Cardiac fibroblast (primary cell): ENCODE data around the gene SRM.
"Not testable (repeated sequence)": the region's sequence is repeated elsewhere in the genome, so short reads cannot be mapped to it uniquely, and the experiment has no call there.

Source experiments
- DNase-seq, 2 donors: peaks; one replicate each; pipeline versions ENCODE4 v3.0.0 to v3.0.0-alpha.2; 2010; ENCODE audit warnings: low read depth in 2 of 2
- H3K4me3 ChIP-seq, 2 donors: replicated peaks in 1 of 2; 1 replicate in 1 of 2; 2 replicates in 1 of 2; pipeline ENCODE4 v1.5.1; 2011; ENCODE audit warnings: low read depth in 2 of 2, low read length in 2 of 2, mild to moderate bottlenecking in 2 of 2, moderate library complexity in 1 of 2
- TF ChIP-seq, protein P1 (sequence below): IDR thresholded peaks from one replicate; pipeline ENCODE4 v1.5.1; 2011; ENCODE audit warnings: low read depth, mild to moderate bottlenecking, low read length, inconsistent platforms

SRM gene

DNA sequence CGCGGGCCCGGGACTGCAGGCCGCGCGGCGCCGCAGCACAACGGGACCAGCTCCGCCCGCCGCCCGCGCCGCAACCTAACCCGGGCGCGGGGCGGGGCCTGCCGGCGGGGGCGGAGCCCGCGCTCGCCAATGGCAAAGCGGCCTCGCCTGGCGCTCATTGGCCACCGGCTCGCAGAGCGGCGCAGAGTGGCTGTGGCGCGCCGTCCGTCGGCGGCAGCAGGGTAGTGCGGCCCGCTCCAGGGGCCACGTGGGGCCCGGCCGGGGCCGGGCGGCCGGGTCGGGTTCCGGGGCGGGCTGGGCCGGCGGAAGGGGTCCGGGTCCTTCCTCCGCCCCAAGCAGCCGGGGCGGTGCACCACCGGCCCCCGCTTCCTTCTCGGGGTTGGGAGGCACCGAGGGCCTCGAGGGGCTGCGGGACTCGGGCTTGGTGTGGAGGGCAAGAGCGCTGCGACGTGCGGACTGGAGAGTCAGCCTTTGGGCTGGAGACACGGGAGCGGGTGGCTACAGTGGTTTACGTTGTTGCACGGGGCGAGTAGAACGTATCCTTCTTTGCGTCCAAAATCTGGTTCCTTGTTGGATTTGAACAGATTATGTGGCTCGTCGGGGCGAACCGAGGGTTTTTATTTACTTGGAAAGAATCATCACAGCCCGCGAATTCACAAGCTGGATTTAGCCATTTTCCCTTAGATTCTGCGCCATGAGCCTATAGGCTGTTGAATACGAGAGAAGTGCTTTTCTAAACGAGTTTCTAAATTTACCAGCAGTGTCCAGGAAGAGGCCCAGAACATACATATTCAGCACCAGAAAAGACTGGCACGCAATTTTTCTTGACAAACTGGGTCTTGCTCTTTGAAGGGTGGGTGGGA lies at the start of gene SRM:
SRM (minus strand) TSS at position 51 of the 863 bp plus-strand sequence. CDS start 75 bp downstream, outside the sequence.
- H3K4me3 ChIP-seq: peak within 1 kb of the TSS; percentile 89 to 91
- peak; percentile 80 to 92 for DNase-seq
- TF ChIP-seq, protein P1, sequence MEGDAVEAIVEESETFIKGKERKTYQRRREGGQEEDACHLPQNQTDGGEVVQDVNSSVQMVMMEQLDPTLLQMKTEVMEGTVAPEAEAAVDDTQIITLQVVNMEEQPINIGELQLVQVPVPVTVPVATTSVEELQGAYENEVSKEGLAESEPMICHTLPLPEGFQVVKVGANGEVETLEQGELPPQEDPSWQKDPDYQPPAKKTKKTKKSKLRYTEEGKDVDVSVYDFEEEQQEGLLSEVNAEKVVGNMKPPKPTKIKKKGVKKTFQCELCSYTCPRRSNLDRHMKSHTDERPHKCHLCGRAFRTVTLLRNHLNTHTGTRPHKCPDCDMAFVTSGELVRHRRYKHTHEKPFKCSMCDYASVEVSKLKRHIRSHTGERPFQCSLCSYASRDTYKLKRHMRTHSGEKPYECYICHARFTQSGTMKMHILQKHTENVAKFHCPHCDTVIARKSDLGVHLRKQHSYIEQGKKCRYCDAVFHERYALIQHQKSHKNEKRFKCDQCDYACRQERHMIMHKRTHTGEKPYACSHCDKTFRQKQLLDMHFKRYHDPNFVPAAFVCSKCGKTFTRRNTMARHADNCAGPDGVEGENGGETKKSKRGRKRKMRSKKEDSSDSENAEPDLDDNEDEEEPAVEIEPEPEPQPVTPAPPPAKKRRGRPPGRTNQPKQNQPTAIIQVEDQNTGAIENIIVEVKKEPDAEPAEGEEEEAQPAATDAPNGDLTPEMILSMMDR: peak; percentile 2

DNA sequence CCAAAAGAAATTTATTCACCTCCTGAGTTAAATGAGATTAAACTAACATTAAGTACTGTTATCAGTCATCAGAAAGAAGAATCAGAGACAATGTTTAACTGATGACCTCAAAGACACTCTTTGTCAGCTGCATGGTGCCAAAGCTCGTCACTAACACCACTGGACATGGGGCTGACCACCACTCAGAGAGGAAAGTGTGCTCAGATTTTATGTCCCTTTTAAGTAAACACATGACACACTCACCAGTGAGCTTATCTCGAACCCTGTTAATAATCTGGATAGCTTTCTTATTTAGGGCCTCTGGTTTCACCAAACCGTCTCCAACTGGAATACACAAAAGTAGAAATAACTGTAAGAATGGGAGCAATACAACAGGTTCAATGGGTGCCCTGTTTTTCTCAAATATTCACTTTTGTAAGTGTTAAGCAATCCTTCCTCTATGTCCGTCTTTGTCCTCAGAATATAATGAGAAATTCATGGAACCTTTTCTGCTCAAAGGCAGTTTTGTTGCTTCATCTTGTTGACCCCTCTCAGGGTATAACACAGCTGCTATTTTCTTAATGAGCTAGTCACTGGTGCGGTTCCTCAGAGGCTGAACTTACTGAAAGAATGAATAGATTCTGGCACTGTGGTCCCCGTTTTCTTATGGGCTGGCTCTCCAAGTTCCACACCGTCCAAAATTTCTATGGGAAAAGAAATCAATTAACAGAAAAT lies 49.4 kb upstream of the SRM start:
- H3K4me3 ChIP-seq: no peak overlapping the region

DNA sequence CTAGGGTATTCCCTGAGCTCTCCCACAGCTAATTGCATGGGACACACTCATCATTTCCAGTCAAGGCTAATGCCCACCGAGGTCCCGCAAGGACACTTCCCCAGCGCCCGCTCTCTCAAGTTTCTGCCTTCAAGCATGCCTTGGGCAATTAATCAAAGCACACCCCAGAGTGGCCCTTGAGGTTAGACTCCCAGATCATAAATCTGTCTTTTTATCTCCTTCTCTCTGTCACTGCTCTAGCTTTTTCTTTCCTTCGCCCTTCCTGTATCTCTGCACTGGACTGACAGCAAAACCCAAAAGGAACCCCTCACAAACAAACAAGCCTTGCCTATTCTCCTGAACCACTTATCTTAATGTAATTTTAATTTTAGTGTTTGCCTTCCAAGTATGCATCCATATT lies 47.8 kb upstream of the SRM start:
- no peak for DNase-seq
- no peak overlapping the region for H3K4me3 ChIP-seq
- TF ChIP-seq, protein P1: no peak

More for the DNA sequence above, 49.4 kb upstream of the SRM start:
- TF ChIP-seq, protein P1: no peak
- no peak for DNase-seq

DNA sequence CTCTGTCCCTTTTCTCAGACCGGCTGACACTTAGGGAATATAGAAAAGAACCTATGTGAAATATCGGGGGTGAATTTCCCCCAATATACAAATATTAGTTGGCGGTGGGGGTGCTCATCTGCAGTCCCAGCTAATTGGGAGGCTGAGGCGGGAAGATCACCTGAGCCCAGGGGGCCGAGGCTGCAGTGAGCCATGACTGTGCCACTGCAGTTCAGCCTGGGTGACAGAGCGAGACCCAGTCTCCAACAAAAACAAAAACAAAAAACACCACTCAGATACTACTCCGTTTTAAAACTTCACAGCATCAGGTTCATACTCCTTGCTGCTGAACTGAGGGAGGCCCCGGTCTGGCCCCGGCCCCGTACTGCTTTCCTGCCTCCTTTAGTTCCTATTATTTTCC lies 45.8 kb upstream of the SRM start:
- TF ChIP-seq, protein P1: no peak
- DNase-seq: no peak

DNA sequence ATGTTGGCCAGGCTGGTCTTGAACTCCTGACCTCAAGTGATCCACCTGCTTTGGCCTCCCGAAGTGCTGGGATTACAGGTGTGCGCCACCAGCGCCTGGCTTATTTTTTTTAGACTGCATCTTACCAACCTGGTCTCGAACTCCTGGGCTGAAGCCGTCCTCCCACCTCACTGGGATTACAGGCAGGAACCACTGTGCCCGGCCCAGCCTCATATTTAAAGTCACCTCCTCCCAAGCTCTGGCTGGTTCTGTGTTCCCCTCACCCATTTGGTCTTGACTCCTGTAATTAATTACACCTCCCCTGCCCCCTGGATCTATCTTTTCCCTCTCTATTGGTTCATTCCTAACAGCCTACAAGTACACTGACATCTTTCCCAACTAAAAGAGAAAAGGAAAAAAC lies 41.5 kb upstream of the SRM start:
- H3K4me3 ChIP-seq: no peak overlapping the region
- no peak for DNase-seq
- TF ChIP-seq, protein P1: no peak

More for the DNA sequence above, 45.8 kb upstream of the SRM start:
- H3K4me3 ChIP-seq: no peak overlapping the region

DNA sequence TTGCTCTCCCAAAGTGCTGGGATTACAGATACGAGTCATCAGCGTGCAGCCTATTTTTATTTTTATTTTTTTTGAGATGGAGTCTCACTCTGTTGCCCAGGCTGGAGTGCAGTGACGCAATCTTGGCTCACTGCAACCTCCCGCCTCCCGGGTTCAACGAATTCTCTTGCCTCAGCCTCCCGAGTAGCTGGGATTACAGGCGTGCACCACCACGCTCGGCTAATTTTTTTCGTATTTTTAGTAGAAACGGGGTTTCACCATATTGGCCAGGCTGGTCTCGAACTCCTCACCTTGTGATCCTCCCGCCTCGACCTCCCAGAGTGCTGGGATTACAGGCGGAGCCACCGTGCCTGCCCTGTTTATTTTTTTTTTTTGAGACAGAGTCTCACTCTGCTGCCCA lies 41.0 kb upstream of the SRM start:
- not testable (repeated sequence) for DNase-seq

DNA sequence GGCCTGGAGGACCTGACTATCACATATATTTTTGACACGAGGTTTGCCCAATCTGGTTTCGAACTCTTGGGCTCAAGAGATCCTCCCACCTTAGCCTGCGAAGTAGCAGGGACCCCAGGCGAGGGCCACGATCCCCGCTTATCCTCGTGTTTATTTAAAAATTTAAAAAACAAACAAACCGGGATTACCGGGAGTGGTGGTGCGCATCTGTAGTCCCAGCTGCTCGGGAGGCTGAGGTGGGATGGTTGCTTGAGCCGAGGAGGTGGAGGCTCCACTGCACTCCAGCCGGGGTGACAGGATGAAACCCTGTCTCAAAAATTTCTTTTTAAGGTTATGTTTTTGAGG lies 40.3 kb upstream of the SRM start:
- TF ChIP-seq, protein P1: no peak
- peak overlapping the region; percentile 97 to 99 for H3K4me3 ChIP-seq
- DNase-seq: no peak

More for the DNA sequence above, 41.0 kb upstream of the SRM start:
- not testable (repeated sequence) for H3K4me3 ChIP-seq
